Osteocyte (in vitro differentiated cells): ENCODE data around the gene PTPRM. TPM values are rescaled to one million over a fixed set of nuclear protein-coding genes. Genes with fewer than 3 reads are reported as not detected.

Source experiments
- DNase-seq: peaks from one replicate; pipeline ENCODE4 v3.0.0; 2021; ENCODE audit warnings: mixed read lengths; ENCODE audit not compliant: unreplicated experiment; ENCODE audit errors: extremely low spot score
- H3K27ac Mint-ChIP-seq: one replicate; pipeline ENCODE4 v1.8.0; 2021; ENCODE audit warnings: mild to moderate bottlenecking, mixed read lengths; ENCODE audit not compliant: unreplicated experiment
- H3K27me3 Mint-ChIP-seq: one replicate; pipeline ENCODE4 v1.8.0; 2021; ENCODE audit warnings: mixed read lengths; ENCODE audit not compliant: unreplicated experiment
- H3K36me3 Mint-ChIP-seq: one replicate; pipeline ENCODE4 v1.8.0; 2021; ENCODE audit warnings: mixed read lengths; ENCODE audit not compliant: unreplicated experiment
- H3K4me1 Mint-ChIP-seq: one replicate; pipeline ENCODE4 v1.8.0; 2021; ENCODE audit warnings: mixed read lengths; ENCODE audit not compliant: unreplicated experiment
- H3K4me3 Mint-ChIP-seq: one replicate; pipeline ENCODE4 v1.8.0; 2021; ENCODE audit warnings: mild to moderate bottlenecking, moderate library complexity, mixed read lengths; ENCODE audit not compliant: unreplicated experiment
- H3K9me3 Mint-ChIP-seq: one replicate; pipeline ENCODE4 v1.8.0; 2021; ENCODE audit warnings: mixed read lengths; ENCODE audit not compliant: unreplicated experiment
- CTCF ChIP-seq: fragments of 200-600 bp; sonication (generic); IDR thresholded peaks from 2 replicates; pipeline ENCODE4 v1.5.0; 2021; ENCODE audit warnings: antibody characterized with exemption, mild to moderate bottlenecking, moderate library complexity
- total RNA-seq: library from RNA; stranded (reverse); gene quantifications from 2 replicates; pipeline ENCODE4 v1.2.1, GENCODE V29; 2021

The PTPRM gene
- total RNA-seq, 1 donor from 2014 or later, result 105 TPM

DNA sequence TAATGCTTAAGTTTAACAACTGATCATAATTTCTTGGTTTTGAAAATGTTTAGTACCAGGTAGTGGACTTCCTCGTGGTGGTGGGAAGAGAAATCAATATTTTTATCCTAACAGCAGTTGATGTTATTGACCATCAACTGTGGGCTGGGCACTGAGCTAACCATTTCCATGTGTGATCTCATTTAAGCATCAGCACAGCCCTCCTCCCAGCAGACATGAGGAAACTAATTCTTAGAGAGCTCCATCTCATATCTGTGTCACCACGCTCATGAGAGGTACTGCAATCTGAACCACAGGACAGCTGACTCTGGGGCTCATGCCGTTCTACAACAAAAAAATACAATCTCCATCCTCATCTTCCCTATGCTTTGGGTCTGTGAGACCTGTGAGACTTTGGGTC is 709.3 kb downstream of the PTPRM start:
- Mint-ChIP-seq H3K4me3 (no peak overlapping the region), H3K36me3 (peaks cover 4% of the 10 kb centered on the region), H3K4me1 (peaks cover 3% of the 10 kb centered on the region), H3K27ac (no peak overlapping the region), H3K27me3 (no peaks in the 10 kb centered on the region), H3K9me3 (no peaks in the 10 kb centered on the region)
- no peak for TF ChIP-seq CTCF
- no peak for DNase-seq

GRCh38 chr18:8277270-8277669 is 710.2 kb downstream of the PTPRM start:
- Mint-ChIP-seq H3K36me3 (peaks cover 4% of the 10 kb centered on the region), H3K27me3 (no peaks in the 10 kb centered on the region), H3K4me1 (peaks cover 3% of the 10 kb centered on the region), H3K4me3 (no peak overlapping the region), H3K9me3 (no peaks in the 10 kb centered on the region), H3K27ac (no peak overlapping the region)
- TF ChIP-seq CTCF, result no peak
- no peak for DNase-seq

- no peak for DNase-seq
- Mint-ChIP-seq H3K27me3 (no peaks in the 10 kb centered on the region), H3K27ac (no peak overlapping the region), H3K9me3 (no peaks in the 10 kb centered on the region), H3K4me3 (no peak overlapping the region), H3K36me3 (peaks cover 4% of the 10 kb centered on the region), H3K4me1 (peaks cover 10% of the 10 kb centered on the region)
- TF ChIP-seq CTCF, result no peak
Observed at GRCh38 chr18:8279346-8279745, 712.2 kb downstream of the PTPRM start.

DNA sequence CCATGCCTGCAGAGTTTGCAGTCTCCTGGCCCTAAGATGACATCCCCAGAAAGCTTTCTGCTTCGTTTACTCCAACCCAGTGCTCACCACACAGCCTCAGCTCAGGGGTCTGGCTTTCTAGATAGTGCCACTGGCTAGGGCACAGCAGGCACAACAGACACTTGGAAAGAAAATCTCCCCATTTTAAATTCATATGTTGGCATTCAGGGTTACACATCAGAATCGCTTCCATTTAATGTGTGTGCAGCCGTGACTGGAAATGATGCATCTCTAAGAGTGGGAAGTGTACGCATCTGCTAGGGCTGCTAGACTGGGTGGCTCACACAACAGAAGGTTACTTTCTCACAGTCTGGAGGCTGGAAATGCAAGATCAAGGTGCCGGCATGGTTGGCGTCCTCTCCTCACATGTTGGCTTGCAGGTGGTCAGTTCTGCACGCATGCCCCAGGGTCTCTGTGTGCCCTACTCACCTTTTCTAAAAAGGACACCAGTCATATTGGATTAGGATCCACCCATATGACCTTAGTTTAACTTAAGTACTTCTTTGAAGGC is 712.7 kb downstream of the PTPRM start:
- DNase-seq, result no peak
- H3K36me3 Mint-ChIP-seq, result peaks cover 4% of the 10 kb centered on the region
- TF ChIP-seq CTCF, result no peak
- no peaks in the 10 kb centered on the region for H3K9me3 Mint-ChIP-seq
- peaks cover 14% of the 10 kb centered on the region for H3K4me1 Mint-ChIP-seq
- H3K4me3 Mint-ChIP-seq, result no peak overlapping the region
- no peak overlapping the region for H3K27ac Mint-ChIP-seq
- H3K27me3 Mint-ChIP-seq, result no peaks in the 10 kb centered on the region

DNA sequence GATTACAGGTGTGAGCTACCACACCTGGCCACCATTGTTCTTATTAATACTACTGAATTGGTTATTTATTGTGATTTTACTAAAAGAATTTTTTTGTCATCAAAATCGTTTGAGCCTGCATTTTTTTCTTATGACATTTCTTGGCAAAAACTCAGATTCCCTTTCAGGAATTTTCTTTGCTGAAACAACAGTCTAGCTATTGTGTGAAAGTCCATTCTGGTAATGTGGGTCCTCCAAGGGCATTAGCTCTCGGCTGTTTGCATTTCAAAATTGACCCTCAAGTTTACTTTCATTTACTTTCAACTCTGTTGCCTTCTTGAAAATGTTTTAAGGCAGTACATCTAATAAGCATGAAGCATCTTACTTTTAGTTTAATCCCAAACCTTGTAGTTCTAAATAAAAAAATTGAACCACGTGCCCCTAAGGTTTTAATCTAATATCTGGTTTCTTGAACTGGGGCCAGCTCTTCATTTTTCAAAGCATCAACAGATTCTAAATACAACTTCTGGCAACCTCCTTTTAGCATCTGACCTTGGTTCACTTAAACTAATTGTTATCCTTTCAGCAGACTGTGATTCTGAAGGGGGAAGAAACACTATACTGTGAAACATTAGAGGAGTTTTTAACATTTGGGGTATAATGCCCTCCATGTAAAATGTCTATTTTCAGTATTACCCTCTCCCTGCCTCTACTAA is 716.9 kb downstream of the PTPRM start:
- no peaks in the 10 kb centered on the region for H3K9me3 Mint-ChIP-seq
- H3K36me3 Mint-ChIP-seq, result peaks cover 6% of the 10 kb centered on the region
- no peak overlapping the region for H3K4me3 Mint-ChIP-seq
- no peak for TF ChIP-seq CTCF
- H3K27me3 Mint-ChIP-seq, result no peaks in the 10 kb centered on the region
- peak overlapping the region; percentile 32 for H3K27ac Mint-ChIP-seq
- H3K4me1 Mint-ChIP-seq, result peaks cover 19% of the 10 kb centered on the region
- DNase-seq, result no peak
